K562 (cell line): ENCODE measurements around the gene TPD52L1. TPM values are rescaled to one million over a fixed set of nuclear protein-coding genes. Genes with fewer than 3 reads are reported as not detected.

Experiments used
- ATAC-seq: fragments of 200-7000 bp; cut with Tn5 transposase; 3 replicates; pipeline ENCODE4 v1.9.1; 2020; ENCODE audit warnings: moderate library complexity
- BruUV-seq: library from RNA; stranded (reverse); fragments of 400-500 nt; replicated peaks from 2 replicates; lab custom pipeline; 2021; lab: Mats Ljungman, UMichigan
- CTCF ChIA-PET: fragments of 300-600 bp; formaldehyde crosslinking; extraction: SDS; loops from one replicate; lab custom pipeline; 2021; ENCODE audit warnings: low intra/inter-chr PET ratio; lab: Yijun Ruan, JAX
- POLR2A ChIA-PET: fragments of 300-600, 350-650 bp; sonication (Branson Sonifier 250); formaldehyde crosslinking; extraction: SDS; loops from one replicate; lab custom pipeline; 2021; ENCODE audit warnings: antibody characterized with exemption, inconsistent platforms; lab: Yijun Ruan, JAX
- DNase-seq, 4 experiments: peaks; one replicate each; pipeline versions ENCODE4 v3.0.0 to v3.0.0-alpha.2; 2011 to 2018; ENCODE audit warnings: low spot score in 3 of 4, mixed read lengths in 3 of 4; ENCODE audit errors: extremely low read depth in 1 of 4
- FAIRE-seq: peaks from 2 replicates; lab custom pipeline; 2011; peaks lifted over from hg19 to GRCh38; lab: Jason Lieb, UNC
- H2AFZ ChIP-seq: 2 replicates; pipeline ENCODE4 v1.6.0; 2011; ENCODE audit warnings: low read depth, low read length, control low read depth, inconsistent platforms
- H3K27ac ChIP-seq: fragments of 200-600 bp; 3 replicates; pipeline ENCODE4 v1.8.0; 2011; ENCODE audit warnings: low read depth, mild to moderate bottlenecking, control low read depth, inconsistent platforms, low read length, moderate library complexity, mixed read lengths; ENCODE audit errors: extremely low read depth
- H3K27me3 ChIP-seq, 2 experiments: fragments of 300-600 bp in 1 of 2; 2 replicates in 1 of 2; 3 replicates in 1 of 2; pipeline versions ENCODE4 v1.6.0 to v1.8.0; 2011; ENCODE audit warnings: inconsistent platforms in 2 of 2, low read length in 2 of 2, mild to moderate bottlenecking in 1 of 2, mixed read lengths in 1 of 2, moderate library complexity in 1 of 2; ENCODE audit not compliant: control insufficient read depth in 2 of 2, insufficient read depth in 2 of 2
- H3K36me3 ChIP-seq: fragments of 300-600 bp; 3 replicates; pipeline ENCODE4 v1.8.0; 2011; ENCODE audit warnings: mild to moderate bottlenecking, low read length, inconsistent platforms; ENCODE audit not compliant: control insufficient read depth, insufficient read depth
- H3K4me1 ChIP-seq, 2 experiments: fragments of 200-600 bp in 1 of 2; replicated peaks in 1 of 2; 2 replicates in 1 of 2; 3 replicates in 1 of 2; pipeline versions ENCODE4 v1.5.1 to v1.8.0; 2011; ENCODE audit warnings: inconsistent platforms in 2 of 2, low read length in 2 of 2, mild to moderate bottlenecking in 1 of 2, mixed read lengths in 1 of 2, moderate library complexity in 1 of 2; ENCODE audit not compliant: control insufficient read depth in 2 of 2, insufficient read depth in 2 of 2
- H3K4me2 ChIP-seq: 2 replicates; pipeline ENCODE4 v1.6.1; 2011; ENCODE audit warnings: low read length, control low read depth, inconsistent platforms, mixed read lengths; ENCODE audit not compliant: insufficient read depth
- H3K4me3 ChIP-seq: fragments of 200-600 bp; sonication (generic), shearing (Covaris generic); 2 replicates; pipeline ENCODE4 v1.5.1; 2016; ENCODE audit warnings: control low read depth, inconsistent platforms
- H3K79me2 ChIP-seq: fragments of 200-600 bp; 3 replicates; pipeline ENCODE4 v1.8.0; 2011; ENCODE audit warnings: low read length, inconsistent platforms; ENCODE audit not compliant: control insufficient read depth, insufficient read depth
- H3K9ac ChIP-seq, 2 experiments: 2 replicates each; pipeline versions ENCODE4 v1.6.0 to v1.6.1; 2011; ENCODE audit warnings: low read depth in 2 of 2, low read length in 2 of 2, control low read depth in 1 of 2, inconsistent platforms in 1 of 2, mild to moderate bottlenecking in 1 of 2, mixed read lengths in 1 of 2; ENCODE audit not compliant: insufficient read depth in 1 of 2
- H3K9me1 ChIP-seq: one replicate; pipeline ENCODE4 v1.6.0; 2011; ENCODE audit warnings: inconsistent platforms, mild to moderate bottlenecking, low read length, moderate library complexity; ENCODE audit not compliant: control insufficient read depth, insufficient read depth
- H3K9me3 ChIP-seq: replicated peaks from 2 replicates; pipeline ENCODE4 v1.5.1; 2011; ENCODE audit warnings: low read depth, low read length, inconsistent platforms; ENCODE audit not compliant: control insufficient read depth, insufficient read depth
- H4K20me1 ChIP-seq: replicated peaks from 2 replicates; pipeline ENCODE4 v1.6.1; 2011; ENCODE audit warnings: low read length, inconsistent platforms, mixed read lengths; ENCODE audit not compliant: control insufficient read depth, insufficient read depth
- CHD4 ChIP-seq: fragments of 200-600 bp; sonication (generic); IDR thresholded peaks from 3 replicates; pipeline ENCODE4 v1.6.1; 2012; ENCODE audit warnings: low read depth, mild to moderate bottlenecking, mixed read lengths, low read length, inconsistent platforms; ENCODE audit not compliant: insufficient read depth, insufficient replicate concordance, poor library complexity, severe bottlenecking
- WGBS: fragments of 100-300 bp; shearing (Covaris generic); methylation state at CpG from one replicate; pipeline ENCODE4 v1.1.6; 2016; ENCODE audit warnings: low coverage, mixed read lengths; ENCODE audit not compliant: insufficient coverage; ENCODE audit errors: missing lambda C conversion rate; 5-methylcytosine and 5-hydroxymethylcytosine counted together
- in situ Hi-C: fragments of 300-500 bp; cut with MboI; formaldehyde crosslinking; loops from 4 replicates; pipeline ENCODE4 v1.15.0; 2018; ENCODE audit warnings: inconsistent platforms, mixed read lengths
- intact Hi-C: fragments of 100-400 bp; cut with micrococcal nuclease; formaldehyde crosslinking; loops from 2 replicates; pipeline ENCODE4 v1.14.2; 2022
- polyA plus RNA-seq, 8 experiments: library from polyadenylated mRNA; depleted of rRNA in 4 of 8; stranded (reverse) in 5 of 8; unstranded in 3 of 8; fragments of >200 nt; fragmentation: Nextera tagmentation in 2 of 8; fragmentation: Illumina TruSeq in 1 of 8; extraction: Ambion mirVana in 2 of 8; extraction: Trizol in 1 of 8; gene quantifications; 2 replicates each; pipeline versions ENCODE4 v1.2.1 to v1.2.3, GENCODE V29; 2011 to 2014; ENCODE audit warnings: inconsistent platforms in 1 of 8, missing spikeins in 1 of 8
- total RNA-seq, 7 experiments: library from RNA; depleted of rRNA in 6 of 7; stranded (reverse); fragments of >200 nt in 6 of 7; fragmentation: Illumina TruSeq in 2 of 7; extraction: Trizol in 2 of 7; gene quantifications; 2 replicates each; pipeline versions ENCODE4 v1.2.1 to v1.2.3, GENCODE V29; 2011 to 2021; ENCODE audit warnings: low replicate concordance in 1 of 7
- TF ChIP-seq, protein P1 (sequence below): conservative IDR thresholded peaks from 2 replicates; pipeline ENCODE4 v1.6.1; 2011; ENCODE audit warnings: low read depth, mild to moderate bottlenecking, low read length; ENCODE audit not compliant: control insufficient read depth

Gene TPD52L1
- total and polyA plus RNA-seq, 9 of the 15 experiments (the other 6 are each of a cell fraction or from before 2014, with no cell fraction given), result 12.9 to 149 (median 75.7) TPM

DNA sequence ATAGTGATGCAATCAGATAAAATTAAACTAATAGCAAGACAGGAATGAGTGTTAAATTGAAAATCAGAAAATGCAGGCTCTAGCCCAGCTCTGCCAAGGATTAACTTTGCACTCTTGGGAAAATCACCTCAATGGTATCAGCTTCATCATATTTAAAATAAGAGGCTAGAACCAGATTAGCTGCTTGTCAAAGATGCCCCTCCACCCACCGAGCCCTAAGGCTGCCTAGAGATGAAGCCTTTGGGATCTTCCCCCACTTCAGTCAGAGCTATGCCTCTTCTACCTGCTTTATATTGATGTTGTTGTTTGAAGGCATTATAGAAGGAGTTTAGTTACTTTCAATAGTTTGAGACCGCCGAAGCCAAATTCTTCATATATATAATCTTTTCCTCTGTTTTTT, 100.7 kb downstream of the TPD52L1 start:
- Histone ChIP-seq H3K4me1 (no peaks in the 10 kb centered on the region), H3K4me2 (no peak overlapping the region), H3K9ac (no peak overlapping the region), H3K27ac (no peak overlapping the region), H3K9me3 (no peaks in the 10 kb centered on the region), H3K4me3 (no peak overlapping the region), H3K79me2 (no peaks in the 10 kb centered on the region), H2AFZ (no peak overlapping the region), H4K20me1 (no peaks in the 10 kb centered on the region), H3K9me1 (no peaks in the 10 kb centered on the region), H3K27me3 (no peaks in the 10 kb centered on the region), H3K36me3 (peaks cover 2% of the 10 kb centered on the region)
- BruUV-seq, result no TSS peak
- 87% methylated on average over 3 of the region's 3 CpGs for WGBS
- FAIRE-seq (no peak), DNase-seq (no peak), ATAC-seq (no peak)
- ChIA-PET POLR2A (interaction anchor here (1.2 to 1.3 kb wide), 2 partner anchors 8 to 18 kb away, joined by 3 read pairs; no protein-coding TSS in a partner anchor), CTCF (no interaction called here)
- intact Hi-C loops (no loop called here), in situ Hi-C loops (no loop called here)
- TF ChIP-seq, protein P1, sequence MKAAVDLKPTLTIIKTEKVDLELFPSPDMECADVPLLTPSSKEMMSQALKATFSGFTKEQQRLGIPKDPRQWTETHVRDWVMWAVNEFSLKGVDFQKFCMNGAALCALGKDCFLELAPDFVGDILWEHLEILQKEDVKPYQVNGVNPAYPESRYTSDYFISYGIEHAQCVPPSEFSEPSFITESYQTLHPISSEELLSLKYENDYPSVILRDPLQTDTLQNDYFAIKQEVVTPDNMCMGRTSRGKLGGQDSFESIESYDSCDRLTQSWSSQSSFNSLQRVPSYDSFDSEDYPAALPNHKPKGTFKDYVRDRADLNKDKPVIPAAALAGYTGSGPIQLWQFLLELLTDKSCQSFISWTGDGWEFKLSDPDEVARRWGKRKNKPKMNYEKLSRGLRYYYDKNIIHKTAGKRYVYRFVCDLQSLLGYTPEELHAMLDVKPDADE, result no peak

DNA sequence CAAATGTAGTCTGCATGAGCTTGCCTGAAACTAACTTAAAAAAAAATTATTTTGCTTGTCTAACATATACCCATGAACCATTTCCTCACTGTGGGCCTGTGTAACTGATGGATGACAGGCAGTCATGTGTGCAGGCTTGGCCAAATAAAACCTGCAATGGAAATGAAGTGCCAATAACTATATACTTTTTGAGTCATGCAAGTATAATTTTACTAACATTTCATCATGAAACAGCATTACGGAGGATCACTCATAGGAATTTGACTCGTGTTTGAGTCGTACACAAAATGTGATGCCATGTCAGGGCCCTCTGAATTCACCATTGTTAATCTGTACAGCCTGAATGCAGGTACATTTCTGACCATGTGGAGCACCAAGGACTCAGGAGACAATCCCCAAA, 101.6 kb downstream of the TPD52L1 start:
- Histone ChIP-seq H3K27ac (no peak overlapping the region), H3K9ac (no peak overlapping the region), H3K4me1 (no peaks in the 10 kb centered on the region), H4K20me1 (no peaks in the 10 kb centered on the region), H3K36me3 (no peaks in the 10 kb centered on the region; the same call in none of the 3 replicates), H3K79me2 (no peaks in the 10 kb centered on the region), H3K9me1 (no peaks in the 10 kb centered on the region), H3K4me2 (no peak overlapping the region), H3K27me3 (no peaks in the 10 kb centered on the region), H3K4me3 (no peak overlapping the region), H3K9me3 (no peaks in the 10 kb centered on the region), H2AFZ (no peak overlapping the region)
- intact Hi-C loops, result no loop called here
- no TSS peak for BruUV-seq
- in situ Hi-C loops, result no loop called here
- WGBS, result 76% methylated on average over 3 of the region's 3 CpGs
- ChIA-PET CTCF (no interaction called here), POLR2A (no interaction called here)
- TF ChIP-seq CHD4, result no peak
- DNase-seq, result no peak
- FAIRE-seq, result no peak
- ATAC-seq, result no peak
